NCI-H146 treated with DMSO at 0.1 percent for 48 hours (cell line): ENCODE measurements around the gene MS4A10.
"Not testable (repeated sequence)": the region's sequence is repeated elsewhere in the genome, so short reads cannot be mapped to it uniquely, and the experiment has no call there.

Source experiments
- DNase-seq: peaks from one replicate; lab custom pipeline; 2025; ENCODE audit not compliant: unreplicated experiment; lab: John Stamatoyannopoulos, UW

Gene MS4A10

DNA sequence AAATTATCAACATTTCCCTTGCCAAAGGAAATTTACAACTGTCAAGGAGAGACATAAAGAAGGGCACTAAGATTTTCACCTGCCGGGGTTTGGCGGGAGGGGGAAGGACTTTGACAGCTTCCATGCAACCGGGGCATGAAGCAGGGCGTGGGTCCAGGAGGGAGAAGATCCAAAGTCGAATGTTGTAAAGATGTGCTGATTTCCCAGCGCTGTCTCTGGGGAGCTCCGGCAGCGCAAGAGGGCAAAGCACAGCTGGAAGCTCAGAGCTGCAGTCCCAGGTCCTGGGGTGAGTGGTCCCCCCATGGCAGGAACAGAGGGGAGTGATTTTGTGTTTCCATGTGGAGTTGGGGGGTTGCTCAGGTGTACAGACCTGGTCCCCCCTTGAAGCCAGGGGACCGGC is at the start of gene MS4A10:
Gene MS4A10, plus strand, starts transcription at position 198 of the 400 bp plus-strand sequence. CDS start 5,003 bp downstream, outside the sequence.
- DNase-seq: no peak

DNA sequence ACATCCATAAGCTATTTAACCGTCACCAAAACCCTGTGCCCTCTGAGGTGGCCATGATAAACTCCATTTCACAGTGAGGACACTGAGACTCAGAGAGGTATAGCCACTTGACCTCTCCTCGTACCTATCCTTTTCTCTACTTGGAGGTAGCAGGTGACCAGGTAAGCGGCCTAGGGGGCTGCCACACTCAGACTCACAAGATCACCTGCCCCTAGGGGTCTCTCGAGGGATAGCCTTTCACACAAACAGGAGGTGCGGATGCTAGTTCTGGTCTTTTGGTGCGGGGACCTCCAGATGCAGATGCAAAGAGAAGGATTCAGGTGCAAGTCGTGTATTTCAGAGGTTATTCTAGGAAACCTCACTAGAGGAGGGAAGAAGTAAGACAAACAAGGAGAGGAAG is 46.0 kb upstream of the MS4A10 start:
- no peak for DNase-seq

DNA sequence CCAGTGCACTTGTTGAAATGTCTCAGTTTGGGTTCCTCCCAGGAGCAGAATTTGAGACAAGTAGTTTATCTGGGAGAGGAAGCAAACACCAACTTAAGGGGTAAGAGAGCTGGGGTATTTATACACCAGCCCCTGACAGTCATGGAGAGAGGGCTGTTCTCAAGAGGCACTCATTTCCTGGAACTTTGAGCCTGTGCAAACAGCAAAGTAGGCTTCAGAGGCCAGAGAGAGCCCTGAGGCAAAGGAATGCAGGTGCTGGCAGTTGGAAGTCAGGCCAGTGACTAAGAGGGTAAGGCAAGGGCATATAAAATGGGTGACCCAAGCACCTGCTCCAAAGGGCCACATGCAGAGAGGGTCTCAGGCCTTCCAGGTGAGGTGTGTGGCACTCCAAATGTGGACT is 44.6 kb upstream of the MS4A10 start:
- no peak for DNase-seq

DNA sequence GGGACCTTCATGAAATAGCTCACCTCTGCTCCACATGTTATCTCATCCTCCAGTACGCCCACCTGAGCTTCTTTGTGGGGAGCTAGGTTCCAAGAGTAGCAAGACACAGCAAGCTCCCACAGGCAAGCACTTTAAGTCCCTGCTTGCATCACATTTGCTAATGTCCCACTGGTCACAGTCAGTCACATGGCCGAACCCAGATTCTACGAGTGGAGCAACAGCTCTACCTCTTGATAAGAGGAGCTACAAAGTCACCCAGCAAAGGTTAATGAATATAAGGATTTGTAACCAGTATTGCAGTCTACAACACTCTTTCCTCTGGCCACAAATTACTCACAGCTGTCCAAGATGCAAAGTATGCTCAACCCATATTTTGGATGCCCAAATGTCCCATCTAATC is 43.7 kb upstream of the MS4A10 start:
- DNase-seq: no peak

DNA sequence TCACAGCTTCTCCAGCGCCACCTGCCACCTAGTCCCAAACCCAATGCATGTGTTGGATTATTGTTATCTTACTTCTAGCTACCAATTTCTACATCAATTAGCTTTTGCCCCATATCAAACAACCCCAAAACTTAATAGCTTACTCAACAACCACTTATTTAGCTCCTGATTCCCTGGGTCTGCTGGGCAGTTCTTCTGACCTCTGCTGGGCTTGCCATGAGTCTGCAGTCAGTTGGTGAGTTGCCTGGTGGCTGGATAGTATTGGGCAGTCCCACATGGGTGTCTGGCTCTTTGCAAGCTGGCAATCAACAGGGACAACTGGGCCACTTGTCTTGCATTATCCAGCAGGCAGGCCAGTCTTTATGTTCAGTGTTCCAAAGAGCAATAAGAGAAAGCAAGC is 42.1 kb upstream of the MS4A10 start:
- no peak for DNase-seq

DNA sequence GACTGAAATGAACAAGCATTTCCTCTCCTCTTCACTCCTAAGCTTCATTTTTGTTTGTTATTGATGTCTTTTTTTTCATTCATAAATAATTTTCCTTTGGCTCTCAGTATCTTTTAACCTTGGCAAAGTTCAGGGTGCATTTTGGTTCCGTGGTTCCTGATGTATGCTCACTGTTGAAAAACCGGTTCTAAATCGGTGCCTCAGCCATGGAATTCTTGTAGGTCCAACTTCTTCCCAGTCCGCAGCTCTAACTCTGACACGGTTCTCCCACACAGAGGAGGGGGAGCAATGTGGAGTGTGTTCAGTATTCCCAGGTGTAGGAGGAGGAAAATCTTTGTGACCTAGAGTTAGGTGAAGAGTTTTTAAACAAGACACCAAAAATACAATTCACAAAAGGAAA is 41.0 kb upstream of the MS4A10 start:
- DNase-seq: no peak

DNA sequence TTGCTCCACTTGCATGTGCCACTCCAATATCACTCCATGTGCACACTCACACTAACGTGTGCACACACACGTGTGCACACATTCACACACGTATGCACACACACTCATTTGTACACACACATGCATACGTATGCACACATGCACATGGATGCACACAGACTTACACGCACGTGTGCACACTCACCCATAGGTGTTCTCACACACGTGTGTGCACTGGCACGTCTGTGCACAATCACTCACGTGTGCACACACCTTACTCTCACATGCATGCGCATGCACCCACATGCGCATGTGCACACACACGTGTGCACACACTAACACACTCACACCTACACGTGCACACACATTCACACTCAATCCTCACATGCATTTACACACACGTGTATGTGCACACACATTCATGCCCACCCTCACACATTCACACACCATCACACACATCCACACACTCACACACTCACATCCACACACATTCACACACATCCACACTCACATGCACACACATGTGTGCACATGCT is 37.7 kb upstream of the MS4A10 start:
- no peak for DNase-seq

DNA sequence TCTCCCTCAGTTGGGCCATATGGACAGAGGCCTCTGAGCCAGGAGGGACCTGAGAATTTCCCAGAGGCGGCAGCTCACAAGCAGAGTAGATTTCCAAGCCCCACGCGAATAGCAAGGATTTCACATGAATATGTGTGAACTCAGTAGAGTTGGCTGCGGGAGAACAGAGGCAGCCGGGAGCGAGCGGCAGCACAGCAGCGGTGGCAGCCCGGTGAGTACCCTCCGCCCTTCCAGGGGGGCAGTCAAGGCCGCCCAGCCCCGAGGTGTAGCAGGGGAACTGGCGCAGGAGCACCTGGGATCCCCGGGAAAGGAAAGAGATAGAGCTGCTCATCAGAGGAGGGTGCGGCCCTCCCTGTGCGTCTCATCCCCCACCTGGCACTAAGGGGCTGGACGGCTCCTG is 36.9 kb upstream of the MS4A10 start:
- no peak for DNase-seq

DNA sequence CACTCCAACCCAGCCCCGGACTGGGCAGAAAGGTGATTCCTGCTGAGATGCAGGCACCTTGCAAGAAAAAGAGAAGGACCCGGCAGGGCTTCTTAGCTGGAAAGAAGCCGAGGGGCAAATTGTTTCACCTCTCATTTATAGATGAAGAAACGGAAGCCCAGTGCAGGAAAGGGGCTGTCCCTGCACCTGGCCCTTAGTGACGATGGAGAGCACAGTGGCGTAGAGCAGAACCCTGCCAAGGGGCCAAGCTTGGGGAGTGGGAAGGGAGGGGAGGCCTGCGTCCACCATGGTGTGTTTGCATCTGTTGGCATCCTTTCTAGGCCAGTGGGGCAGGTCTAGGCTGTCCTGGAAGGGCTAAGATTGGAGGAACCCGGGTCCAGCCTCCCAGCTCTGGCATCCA is 36.3 kb upstream of the MS4A10 start:
- no peak for DNase-seq

DNA sequence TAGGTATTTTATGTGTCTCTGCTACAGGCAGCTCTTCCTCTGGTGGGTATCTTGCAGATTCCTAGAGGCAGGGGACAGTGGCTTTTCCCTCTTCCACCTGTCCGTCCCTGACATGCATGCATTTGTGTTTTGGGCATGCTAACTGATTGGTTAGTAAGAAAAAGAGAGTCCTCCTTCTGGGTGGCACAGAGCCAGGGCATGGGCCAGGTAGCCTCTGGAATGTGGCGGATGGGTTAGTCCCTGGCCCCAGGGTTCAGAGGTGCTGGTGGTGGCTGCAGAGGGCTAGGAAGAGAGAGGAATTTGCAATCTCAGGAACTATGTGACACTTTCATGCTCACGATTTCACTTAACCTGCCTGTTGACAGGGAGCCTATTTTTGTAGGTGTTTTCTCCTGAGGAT is 34.2 kb upstream of the MS4A10 start:
- no peak for DNase-seq

DNA sequence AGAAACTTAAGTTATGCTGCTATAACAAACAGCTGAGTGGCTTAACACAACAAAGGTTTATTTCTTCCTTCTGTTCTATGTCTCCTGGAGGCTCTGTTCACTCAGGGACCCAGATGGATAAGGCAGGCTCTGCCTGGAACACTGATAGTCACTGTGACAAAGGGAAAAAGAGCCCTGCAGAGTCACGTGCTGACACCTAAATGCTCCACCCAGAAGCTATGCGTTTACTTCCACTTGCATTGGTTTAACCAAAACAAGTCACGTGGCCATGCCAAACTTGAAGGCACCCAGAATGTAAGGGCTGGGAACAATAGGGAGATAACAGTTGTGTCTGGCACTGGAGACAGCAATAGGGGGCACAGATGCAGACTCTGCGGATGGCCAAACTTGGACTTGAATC is 31.8 kb upstream of the MS4A10 start:
- DNase-seq: no peak

DNA sequence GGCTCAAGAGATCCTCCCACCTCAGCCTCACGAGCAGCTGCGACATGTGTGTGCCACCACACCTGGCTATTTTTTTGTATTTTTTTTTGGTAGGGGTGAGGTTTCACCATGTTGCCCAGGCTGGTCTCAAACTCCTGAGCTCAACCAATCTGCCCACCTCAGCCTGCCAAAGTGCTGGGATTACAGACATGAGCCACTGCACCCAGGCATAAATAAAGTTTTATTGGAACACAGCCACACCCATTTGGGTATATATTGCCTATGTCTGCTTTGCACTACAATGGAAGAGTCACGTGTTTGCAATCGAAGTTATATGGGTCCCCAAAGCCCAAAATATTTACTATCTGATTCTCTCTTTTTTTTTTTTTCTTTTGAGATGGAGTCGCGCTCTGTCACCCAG is 30.2 kb upstream of the MS4A10 start:
- DNase-seq: no peak

DNA sequence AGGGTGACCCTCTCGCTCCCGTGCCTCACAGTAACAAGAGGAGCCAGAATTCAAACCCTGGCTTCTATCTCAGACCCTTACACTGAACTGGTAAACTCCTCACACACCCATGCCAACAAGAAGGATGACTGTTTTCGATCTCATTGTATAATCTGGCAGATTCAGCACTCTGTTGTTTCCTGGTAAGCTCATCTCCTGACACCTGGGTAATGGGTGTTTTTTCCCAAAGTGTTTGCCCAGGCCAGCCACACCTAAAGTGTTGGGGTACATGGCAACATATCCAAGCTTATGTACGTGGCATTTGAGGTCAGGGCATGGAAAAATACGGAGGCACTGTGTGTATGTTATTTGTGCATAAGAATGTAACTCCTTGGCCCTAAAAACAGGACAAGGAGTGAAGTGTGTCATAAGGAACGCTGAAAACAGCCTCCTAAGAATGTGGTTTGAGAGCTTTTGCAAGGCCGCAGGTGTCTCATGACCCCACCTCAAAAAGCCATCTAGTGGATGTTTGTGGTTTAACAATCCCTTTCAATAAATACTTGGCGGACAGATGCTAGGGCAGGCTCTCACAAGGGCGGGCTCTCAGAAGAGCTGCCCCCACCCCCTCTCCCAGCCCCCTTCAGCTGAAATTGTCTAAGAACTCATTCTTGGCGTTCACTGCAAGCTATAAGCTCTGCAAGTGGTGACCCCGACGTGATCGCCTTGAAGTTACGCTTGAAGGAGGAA is 28.7 kb upstream of the MS4A10 start, which contains the start of gene MS4A15:
Gene MS4A15, plus strand, starts transcription at position 561 of the 726 bp plus-strand sequence. CDS start 6,867 bp downstream, outside the sequence.
- DNase-seq: peak; percentile 90

DNA sequence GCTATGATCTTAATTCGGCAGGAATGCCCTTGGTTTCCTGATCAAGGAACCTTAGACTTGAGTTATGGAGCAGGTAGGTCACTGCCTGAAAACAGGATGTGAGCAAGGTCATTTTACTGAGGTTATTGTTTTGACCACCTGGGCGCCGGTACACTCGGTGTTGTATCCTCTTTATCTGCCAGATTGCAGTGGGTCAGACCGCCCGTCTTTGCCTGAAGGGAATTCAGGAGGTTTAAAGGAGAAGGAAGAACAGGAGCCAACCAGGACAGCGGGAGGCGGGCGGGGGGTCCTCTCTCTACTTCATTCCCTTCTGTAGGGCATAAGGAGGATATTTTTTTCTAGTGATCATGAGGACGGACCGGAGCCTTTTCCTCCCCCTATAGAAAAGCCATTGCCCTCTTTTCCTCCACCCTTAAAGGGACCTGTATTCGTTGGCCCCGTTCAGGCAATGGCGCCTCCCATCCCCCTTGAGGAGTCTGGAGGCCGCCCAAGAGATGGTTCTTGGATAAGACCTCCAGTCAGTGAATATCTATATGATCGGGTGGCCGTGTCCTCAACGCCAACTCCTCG is 27.8 kb upstream of the MS4A10 start:
- peak; percentile 67 for DNase-seq

DNA sequence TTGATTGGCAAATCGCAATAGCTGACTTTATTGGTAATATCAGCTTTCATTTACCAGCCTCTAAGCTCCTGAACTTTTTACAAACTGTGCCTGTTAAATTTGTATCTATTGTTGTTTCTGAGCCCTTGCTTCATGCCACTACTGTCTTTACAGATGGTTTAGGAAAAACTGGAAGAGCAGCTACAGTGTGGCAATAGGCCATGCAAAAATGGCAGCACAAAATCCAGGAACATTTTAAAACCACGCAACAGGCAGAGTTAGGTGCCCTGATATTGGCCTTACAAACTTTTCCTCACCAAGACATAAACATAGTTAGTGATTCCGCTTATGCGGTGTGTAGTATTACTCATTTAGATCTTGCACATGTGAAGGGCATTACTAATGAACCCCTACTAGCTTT is 26.5 kb upstream of the MS4A10 start:
- not testable (repeated sequence) for DNase-seq

DNA sequence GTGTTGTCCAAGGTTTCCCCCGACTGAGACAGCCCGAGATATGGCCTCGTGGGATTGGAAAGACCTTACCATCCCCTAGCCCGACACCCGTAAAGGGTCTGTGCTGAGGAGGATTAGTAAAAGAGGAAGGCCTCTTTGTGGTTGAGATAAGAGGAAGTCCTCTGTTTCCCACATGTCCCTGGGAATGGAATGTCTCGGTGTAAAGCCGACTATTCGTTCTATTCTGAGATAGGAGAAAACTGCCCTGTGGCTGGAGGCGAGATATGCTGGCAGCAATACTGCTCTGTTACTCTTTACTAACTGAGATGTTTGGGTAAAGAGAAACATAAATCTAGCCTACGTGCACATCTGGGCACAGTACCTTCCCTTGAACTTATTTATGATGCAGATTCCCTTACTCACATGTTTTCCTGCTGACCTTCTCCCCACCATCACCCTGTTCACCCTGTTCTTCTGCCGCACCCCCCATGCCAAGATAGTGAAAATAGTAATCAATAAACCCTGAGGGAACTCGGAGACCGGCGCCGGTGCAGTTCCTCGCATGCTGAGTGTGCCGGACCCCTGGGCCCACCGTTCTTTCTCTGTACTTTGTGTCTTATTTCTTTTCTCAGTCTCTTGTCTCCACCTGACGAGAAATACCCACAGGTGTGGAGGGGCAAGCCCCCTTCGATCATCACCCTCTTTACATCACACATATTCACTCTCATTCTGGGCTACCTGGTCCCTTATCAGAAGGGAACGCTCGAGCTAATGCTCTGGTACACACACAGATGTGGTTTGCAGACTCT is 25.5 kb upstream of the MS4A10 start:
- not testable (repeated sequence) for DNase-seq

DNA sequence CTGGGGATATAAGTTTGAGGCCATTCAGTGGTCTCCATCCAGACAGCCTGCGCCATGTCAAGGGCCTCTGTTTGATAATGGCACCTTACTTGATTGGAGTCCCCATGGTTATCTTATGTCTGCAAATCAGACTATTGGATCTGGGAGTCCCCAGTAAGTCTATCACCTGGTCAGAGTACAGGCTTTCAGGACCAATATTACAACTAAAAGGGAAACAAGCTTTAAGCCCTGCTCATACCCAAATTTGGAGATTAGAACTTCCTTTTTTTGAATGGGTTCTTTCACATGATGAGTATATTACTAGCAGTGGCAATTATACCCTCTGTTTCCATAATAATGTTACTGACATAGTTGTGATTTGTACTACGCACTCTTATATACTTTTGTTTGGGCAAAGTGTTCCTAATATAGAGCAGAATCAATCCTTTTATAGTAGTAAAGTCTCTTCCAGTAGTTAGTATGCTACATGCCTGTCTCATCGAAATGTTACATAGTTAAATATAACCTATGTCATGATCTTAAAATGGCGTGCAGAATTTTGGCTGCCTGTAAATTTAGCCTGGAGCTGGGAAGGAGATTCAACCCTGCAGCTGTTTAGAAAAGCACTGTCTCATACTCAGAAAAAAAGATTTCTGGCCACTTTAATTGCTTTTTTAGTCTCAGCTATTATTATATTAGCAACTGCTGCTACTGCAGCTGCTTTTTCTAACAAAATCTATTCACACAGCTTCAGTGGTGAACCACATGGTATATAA is 23.5 kb upstream of the MS4A10 start:
- no peak for DNase-seq

DNA sequence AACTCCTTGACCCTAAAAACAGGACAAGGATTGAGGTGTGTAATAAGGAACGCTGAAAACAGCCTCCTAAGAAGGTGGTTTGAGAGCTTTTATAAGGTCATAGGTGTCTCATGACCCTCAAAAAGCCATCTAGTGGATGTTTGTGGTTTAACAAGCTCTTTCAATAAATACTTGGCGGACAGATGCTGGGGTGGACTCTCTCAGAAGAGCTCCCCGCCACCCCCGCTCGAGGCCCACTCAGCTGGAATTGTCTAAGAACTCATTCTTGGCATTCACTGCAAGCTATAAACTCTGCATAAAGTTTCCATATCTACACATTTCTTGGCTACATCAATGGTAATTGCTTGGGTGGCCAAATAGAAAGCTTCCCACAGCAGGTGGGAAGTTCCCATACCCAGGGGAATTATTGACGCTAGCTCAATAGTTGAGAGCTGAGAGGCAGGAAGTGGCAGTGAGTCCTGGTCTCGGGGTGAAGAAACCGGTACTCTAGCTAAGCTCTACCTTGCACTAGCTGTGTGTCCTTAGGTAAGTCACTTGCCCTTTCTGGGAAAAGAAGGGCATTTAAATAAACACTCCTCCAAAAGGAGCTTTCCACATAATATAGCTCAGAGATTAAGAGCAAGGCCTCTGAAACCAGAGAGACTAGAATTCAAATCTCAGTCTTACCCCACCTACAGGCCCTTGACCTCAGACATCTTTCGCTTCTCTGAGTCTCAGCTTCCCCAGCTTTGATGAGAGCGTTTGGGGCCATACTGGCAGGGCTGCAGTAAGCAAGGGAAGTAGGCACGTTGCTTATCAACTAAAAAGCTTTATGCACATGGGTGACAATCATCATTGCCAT is 22.1 kb upstream of the MS4A10 start:
- DNase-seq: peak; percentile 88

DNA sequence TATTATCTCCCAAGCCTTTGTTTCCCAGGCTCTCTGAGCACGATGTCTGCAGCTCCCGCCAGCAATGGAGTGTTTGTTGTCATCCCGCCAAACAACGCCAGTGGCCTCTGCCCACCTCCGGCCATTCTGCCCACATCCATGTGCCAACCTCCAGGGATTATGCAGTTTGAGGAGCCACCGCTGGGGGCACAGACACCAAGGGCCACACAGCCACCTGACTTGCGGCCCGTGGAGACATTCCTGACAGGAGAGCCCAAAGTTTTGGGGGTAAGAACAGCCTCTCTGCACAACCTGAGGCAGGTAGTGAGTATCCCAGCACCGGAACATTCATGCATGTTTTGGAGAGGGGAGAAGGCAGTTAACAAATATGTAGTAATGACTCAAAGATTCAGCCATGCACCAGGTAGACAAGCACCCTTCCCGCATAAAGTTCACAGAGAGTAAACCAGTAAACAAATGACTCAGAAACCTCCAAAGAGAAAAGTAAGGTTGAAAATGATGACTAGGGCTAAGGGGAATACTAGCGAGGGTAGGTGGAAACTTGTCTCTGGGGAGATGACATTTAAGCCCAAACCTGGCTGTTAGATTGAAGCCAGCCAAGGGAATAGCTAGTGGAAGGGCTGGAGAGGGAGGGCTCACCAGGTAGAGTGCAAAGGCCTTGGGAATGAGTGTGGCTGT is 21.3 kb upstream of the MS4A10 start:
- DNase-seq: no peak

DNA sequence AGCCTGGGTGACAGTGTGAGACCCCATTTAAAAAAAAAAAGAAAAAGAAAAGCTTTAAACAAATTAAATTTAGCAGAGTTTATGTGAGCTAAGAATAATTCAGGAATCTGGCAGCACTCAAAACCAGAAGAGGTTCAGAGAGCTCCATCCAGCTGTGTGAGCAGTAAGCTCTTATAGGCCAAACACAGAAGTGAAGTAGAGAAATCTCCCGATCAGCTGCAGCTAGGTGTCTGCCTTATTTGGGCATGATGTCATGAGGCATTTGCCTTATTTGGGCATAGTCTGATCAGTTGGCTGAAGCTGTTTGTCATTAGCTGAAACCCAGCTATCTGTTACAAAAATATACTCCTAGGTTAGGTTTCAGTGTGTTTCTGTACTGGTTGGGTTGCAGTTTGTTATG is 20.3 kb upstream of the MS4A10 start:
- no peak for DNase-seq
